RWPE1 (cell line): Measurements from ENCODE around the gene CRTC2.

ENCODE experiments used
- CTCF ChIA-PET: fragments of 350-600 bp; sonication (Branson Sonifier 250); formaldehyde crosslinking; extraction: SDS; loops from one replicate; lab custom pipeline; 2021; lab: Yijun Ruan, JAX
- POLR2A ChIA-PET: fragments of 400-600 bp; formaldehyde crosslinking; extraction: SDS; loops from one replicate; lab custom pipeline; 2020; ENCODE audit warnings: antibody characterized with exemption; ENCODE audit not compliant: low non-redundant PET; lab: Yijun Ruan, JAX
- DNase-seq: peaks from one replicate; pipeline ENCODE4 v3.0.0; 2012; ENCODE audit warnings: low spot score
- H3K27ac ChIP-seq: fragments of 450-650 bp; 2 replicates; pipeline ENCODE4 v1.5.1; 2017
- TF ChIP-seq, protein P1 (sequence below): fragments of 450-650 bp; conservative IDR thresholded peaks from 2 replicates; pipeline ENCODE4 v1.5.1; 2017; ENCODE audit warnings: low read depth, mild to moderate bottlenecking

Gene CRTC2

GRCh38 chr1:153933955-153934354 is 24.5 kb downstream of the CRTC2 start:
- ChIA-PET POLR2A (no interaction called here), CTCF (no interaction called here)
- DNase-seq, result no peak
- TF ChIP-seq, protein P1, sequence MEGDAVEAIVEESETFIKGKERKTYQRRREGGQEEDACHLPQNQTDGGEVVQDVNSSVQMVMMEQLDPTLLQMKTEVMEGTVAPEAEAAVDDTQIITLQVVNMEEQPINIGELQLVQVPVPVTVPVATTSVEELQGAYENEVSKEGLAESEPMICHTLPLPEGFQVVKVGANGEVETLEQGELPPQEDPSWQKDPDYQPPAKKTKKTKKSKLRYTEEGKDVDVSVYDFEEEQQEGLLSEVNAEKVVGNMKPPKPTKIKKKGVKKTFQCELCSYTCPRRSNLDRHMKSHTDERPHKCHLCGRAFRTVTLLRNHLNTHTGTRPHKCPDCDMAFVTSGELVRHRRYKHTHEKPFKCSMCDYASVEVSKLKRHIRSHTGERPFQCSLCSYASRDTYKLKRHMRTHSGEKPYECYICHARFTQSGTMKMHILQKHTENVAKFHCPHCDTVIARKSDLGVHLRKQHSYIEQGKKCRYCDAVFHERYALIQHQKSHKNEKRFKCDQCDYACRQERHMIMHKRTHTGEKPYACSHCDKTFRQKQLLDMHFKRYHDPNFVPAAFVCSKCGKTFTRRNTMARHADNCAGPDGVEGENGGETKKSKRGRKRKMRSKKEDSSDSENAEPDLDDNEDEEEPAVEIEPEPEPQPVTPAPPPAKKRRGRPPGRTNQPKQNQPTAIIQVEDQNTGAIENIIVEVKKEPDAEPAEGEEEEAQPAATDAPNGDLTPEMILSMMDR, result no peak
- 0 out of 2 replicates have a peak overlapping the region, but pooled peaks have one; percentile 4 for H3K27ac ChIP-seq

GRCh38 chr1:153933430-153933829 is 25.0 kb downstream of the CRTC2 start:
- CTCF ChIA-PET, result no interaction called here

DNA sequence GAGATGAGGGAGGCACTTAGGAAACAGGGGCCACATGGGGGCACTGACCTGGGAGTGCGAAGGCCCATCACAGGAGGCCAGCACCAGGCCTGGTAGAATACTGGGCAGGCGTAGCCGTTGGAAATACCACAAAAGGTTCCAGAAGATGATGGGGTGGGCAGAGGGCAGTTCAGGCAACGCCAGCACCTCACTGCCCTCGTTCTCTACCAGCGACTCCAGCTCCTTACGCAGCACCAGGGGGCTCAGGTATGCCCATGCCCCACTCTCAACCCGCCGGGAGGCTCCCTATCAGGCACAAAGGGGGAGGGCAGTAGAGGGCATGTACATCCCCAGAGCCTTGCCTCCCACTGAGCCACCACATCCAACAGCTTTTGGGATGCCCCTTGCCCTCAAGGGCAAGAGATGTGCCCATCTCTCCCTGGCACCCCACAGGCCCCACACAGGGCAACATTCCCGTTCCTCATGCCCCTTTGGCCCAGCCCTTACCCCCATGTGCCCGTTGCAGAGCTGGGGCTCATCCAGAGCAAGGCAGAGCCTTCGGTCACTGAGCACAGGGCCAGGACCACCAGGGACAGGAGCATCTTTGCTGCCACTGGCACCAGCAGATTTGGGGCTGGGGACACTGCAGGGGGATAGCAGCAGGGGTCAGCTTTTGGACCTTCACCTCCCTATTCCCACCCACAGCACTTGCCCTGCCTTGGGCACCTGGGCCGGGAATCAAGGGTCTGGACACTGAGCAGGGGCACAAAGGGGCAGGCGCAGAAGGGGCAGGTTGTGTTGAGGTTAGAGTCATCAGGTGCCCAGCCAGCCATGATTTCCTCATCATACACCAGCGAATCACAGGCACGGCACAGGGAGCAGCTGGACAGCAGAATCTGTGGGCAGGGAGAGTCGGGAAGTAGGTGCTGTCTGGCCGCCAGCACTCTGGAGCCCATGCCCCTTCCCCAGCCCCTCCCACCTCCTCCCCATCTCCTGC is 26.0 kb downstream of the CRTC2 start:
- DNase-seq, result no peak
- TF ChIP-seq, protein P1, result no peak
- CTCF ChIA-PET, result no interaction called here
- no peak overlapping the region for H3K27ac ChIP-seq
- POLR2A ChIA-PET, result no interaction called here

More at GRCh38 chr1:153933430-153933829, 25.0 kb downstream of the CRTC2 start:
- POLR2A ChIA-PET, result no interaction called here
- no peak for DNase-seq
- TF ChIP-seq, protein P1, result no peak
- H3K27ac ChIP-seq, result no peak overlapping the region

- ChIA-PET CTCF (interaction anchor here (0.6 kb wide), 2 partner anchors 33 to 66 kb away, joined by 4 to 5 read pairs; no protein-coding TSS in a partner anchor), POLR2A (no interaction called here)
- H3K27ac ChIP-seq, result peak overlapping the region; percentile 40
- no peak for DNase-seq
- TF ChIP-seq, protein P1, result no peak
Measured at GRCh38 chr1:153929981-153930948, 28.1 kb downstream of the CRTC2 start.

GRCh38 chr1:153929426-153929825 is 29.0 kb downstream of the CRTC2 start:
- CTCF ChIA-PET, result interaction anchor here (0.6 kb wide), 2 partner anchors 32 to 65 kb away, joined by 4 to 5 read pairs; no protein-coding TSS in a partner anchor
- H3K27ac ChIP-seq, result peak overlapping the region; percentile 13

More at GRCh38 chr1:153929426-153929825, 29.0 kb downstream of the CRTC2 start:
- POLR2A ChIA-PET, result interaction anchor here (0.6 kb wide), 1 partner anchor 45 kb away, joined by 3 read pairs; no protein-coding TSS in a partner anchor
- TF ChIP-seq, protein P1, result no peak
- DNase-seq, result no peak
